ENCODE results near the gene NIT1. TPM values are rescaled to one million over a fixed set of nuclear protein-coding genes. Genes with fewer than 3 reads are reported as not detected.
A peak's percentile ranks its signal among the peaks of the same experiment; 100 is the strongest.

NIT1 gene
- total RNA-seq, 1 experiment from 2014 or later: 26.8 TPM

DNA sequence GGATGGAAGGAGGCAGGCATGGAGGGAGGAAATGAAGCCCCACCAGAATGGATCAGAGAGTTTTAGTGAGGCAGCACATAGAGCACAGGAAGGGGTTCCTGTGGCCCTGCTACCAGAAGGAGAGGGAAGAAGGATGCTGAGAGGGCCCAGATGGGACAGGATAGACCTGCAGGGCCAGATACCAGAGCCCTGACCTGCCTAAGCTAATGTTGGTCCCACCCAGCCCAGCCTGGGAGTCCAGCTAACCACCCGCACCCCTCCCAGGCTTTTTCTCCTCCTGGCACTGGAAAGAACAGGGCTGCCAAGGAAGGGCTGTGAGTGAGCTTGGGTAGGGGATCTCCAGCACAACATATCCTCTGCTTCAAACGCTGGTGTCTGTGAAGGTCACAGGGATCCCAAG lies 35.4 kb upstream of the NIT1 start:
- Histone ChIP-seq H3K27me3 (ENCODE audit: insufficient read depth, low read depth) (no peaks in the 10 kb centered on the region), H3K36me3 (ENCODE audit: low read depth) (no peaks in the 10 kb centered on the region), H3F3A (ENCODE audit: insufficient read depth, low read depth) (peaks cover 30% of the 10 kb centered on the region; the same call in 1 of the 2 replicates), H3K27ac (peak overlapping the region; percentile 81), H3K4me1 (replicated peaks; ENCODE audit: insufficient read depth) (peaks cover 68% of the 10 kb centered on the region), H3K9me2 (ENCODE audit: insufficient read depth) (no peaks in the 10 kb centered on the region), H3K4me2 (peak overlapping the region; percentile 50), H4K20me1 (ENCODE audit: insufficient read depth) (no peaks in the 10 kb centered on the region), H3K9me3 (ENCODE audit: insufficient read depth, low read depth) (no peaks in the 10 kb centered on the region), H2AFZ (no peak overlapping the region), H3K79me2 (ENCODE audit: low read depth) (peaks cover 61% of the 10 kb centered on the region), H3K4me3 (peak overlapping the region; percentile 4; the same call in 1 of the 2 replicates)
- BruUV-seq (replicated peaks): no TSS peak
- no peak for TF ChIP-seq EZH2 (IDR thresholded peaks at IDR 0.05; ENCODE audit: low read depth)
- TF ChIP-seq, protein P1, sequence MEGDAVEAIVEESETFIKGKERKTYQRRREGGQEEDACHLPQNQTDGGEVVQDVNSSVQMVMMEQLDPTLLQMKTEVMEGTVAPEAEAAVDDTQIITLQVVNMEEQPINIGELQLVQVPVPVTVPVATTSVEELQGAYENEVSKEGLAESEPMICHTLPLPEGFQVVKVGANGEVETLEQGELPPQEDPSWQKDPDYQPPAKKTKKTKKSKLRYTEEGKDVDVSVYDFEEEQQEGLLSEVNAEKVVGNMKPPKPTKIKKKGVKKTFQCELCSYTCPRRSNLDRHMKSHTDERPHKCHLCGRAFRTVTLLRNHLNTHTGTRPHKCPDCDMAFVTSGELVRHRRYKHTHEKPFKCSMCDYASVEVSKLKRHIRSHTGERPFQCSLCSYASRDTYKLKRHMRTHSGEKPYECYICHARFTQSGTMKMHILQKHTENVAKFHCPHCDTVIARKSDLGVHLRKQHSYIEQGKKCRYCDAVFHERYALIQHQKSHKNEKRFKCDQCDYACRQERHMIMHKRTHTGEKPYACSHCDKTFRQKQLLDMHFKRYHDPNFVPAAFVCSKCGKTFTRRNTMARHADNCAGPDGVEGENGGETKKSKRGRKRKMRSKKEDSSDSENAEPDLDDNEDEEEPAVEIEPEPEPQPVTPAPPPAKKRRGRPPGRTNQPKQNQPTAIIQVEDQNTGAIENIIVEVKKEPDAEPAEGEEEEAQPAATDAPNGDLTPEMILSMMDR (conservative IDR thresholded peaks at IDR 0.05): no peak
- ChIA-PET POLR2A (ENCODE audit: unreplicated experiment) (no interaction called here), CTCF (no interaction called here)
- intact Hi-C loops (cut with micrococcal nuclease; ENCODE audit: unreplicated experiment): loop anchor here (2.0 kb wide), 2 partner anchors 14 to 38 kb away; partner anchors contain the start of gene USF1
- peak; percentile 70 to 75 for DNase-seq

DNA sequence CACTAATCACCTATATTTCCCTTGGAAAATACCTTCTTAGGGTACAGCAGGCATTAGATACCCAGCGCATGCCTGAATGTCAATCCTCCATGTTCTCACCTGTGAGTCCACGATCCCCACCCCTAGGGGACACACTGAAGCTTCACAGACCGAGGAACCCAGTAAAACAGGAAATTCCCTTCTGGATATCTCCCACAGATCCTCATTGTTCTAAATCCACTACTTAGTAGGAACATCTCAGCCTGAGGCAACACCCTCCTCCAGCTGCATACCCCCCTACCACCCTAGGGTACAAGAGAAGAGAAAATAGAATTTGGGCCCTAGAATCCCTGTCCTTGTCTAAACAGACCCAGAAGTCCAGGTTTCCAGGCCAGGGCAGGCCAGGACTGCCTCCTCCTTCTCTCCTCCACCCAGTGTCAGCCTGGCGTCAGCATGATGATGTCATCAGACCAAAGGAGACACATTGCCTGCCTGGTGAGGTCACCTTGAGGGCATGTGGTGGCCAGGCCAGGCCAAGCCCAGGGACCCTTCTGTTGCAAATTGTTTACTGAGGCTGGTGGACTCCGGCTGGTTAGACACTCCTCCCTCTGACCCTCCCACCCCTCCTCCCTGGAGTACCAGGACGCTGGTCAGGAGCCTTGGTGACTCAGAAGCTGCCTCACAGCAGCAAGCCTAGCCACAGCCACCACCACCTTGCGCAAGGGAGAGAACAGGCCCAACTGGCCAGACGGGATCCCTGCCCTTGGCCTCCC lies 34.7 kb upstream of the NIT1 start:
- Histone ChIP-seq H4K20me1 (ENCODE audit: insufficient read depth) (no peaks in the 10 kb centered on the region), H3K27ac (peak overlapping the region; percentile 81), H3K9me3 (ENCODE audit: insufficient read depth, low read depth) (no peaks in the 10 kb centered on the region), H2AFZ (no peak overlapping the region), H3K4me2 (peak overlapping the region; percentile 92), H3K4me3 (peak overlapping the region; percentile 4; the same call in 1 of the 2 replicates), H3K27me3 (ENCODE audit: insufficient read depth, low read depth) (no peaks in the 10 kb centered on the region), H3K36me3 (ENCODE audit: low read depth) (no peaks in the 10 kb centered on the region), H3F3A (ENCODE audit: insufficient read depth, low read depth) (peaks cover 30% of the 10 kb centered on the region; the same call in 1 of the 2 replicates), H3K4me1 (replicated peaks; ENCODE audit: insufficient read depth) (peaks cover 75% of the 10 kb centered on the region), H3K79me2 (ENCODE audit: low read depth) (peaks cover 68% of the 10 kb centered on the region), H3K9me2 (ENCODE audit: insufficient read depth) (no peaks in the 10 kb centered on the region)
- intact Hi-C loops (cut with micrococcal nuclease; ENCODE audit: unreplicated experiment): loop anchor here (1.0 to 2.0 kb wide), 3 partner anchors 14 to 70 kb away; partner anchors contain the start of gene USF1
- CTCF ChIA-PET: interaction anchor here (0.6 kb wide), 1 partner anchor 93 kb away, joined by 8 read pairs; no protein-coding TSS in a partner anchor
- BruUV-seq (replicated peaks): TSS peak; percentile 47
- DNase-seq: peak; percentile 96 to 98
- POLR2A ChIA-PET (ENCODE audit: unreplicated experiment): interaction anchor here (0.5 kb wide), 1 partner anchor 38 kb away, joined by 4 read pairs; the partner anchor contains the start of gene USF1
- TF ChIP-seq, protein P1 (conservative IDR thresholded peaks at IDR 0.05): no peak
- no peak for TF ChIP-seq EZH2 (IDR thresholded peaks at IDR 0.05; ENCODE audit: low read depth)

DNA sequence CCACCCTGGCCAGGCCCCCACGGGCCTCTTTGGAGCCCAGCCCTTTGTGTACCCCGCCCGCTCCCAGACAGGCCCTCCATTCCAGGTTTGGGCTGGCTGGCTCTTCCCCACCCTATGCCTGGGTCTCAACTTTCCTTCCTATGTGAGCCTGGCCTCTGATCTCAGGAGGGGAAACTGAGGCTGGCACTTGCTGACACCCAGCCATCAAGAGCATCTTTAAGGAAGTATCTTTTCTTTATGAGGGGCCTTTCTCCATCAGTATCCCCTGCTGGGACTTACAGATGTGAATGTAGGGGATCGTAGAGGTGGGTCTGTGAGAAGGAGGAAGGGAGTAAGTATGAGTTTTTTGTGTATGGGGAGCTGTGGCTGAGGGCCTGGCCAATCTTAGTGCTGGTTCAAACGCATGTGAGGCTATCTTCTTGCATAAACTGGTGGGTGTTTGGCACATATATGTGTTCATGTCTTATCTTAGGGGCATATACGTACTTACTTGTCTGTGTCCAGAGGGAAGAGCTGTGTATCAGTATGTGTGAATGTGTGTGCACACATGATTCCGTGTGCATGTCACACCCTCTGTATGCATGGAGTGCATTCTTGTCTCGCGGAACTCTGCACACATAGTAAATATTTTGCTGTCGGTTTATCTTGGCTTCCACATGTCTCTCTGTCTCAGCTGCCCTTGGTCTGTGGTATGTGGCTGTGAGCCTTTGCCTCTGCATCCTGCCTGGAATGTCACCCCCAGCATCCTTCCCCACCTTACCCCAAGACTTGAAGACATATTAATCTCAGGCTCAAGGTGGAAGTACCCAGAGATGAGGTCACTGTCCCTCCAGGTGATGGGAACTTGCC lies 33.9 kb upstream of the NIT1 start:
- H3K27ac ChIP-seq: peak overlapping the region; percentile 48
- intact Hi-C loops (cut with micrococcal nuclease; ENCODE audit: unreplicated experiment): loop anchor here (1.0 to 2.0 kb wide), 3 partner anchors 13 to 71 kb away; partner anchors contain the start of gene USF1
- H4K20me1 ChIP-seq (ENCODE audit: insufficient read depth): no peaks in the 10 kb centered on the region
- H2AFZ ChIP-seq: no peak overlapping the region
- no peak for DNase-seq
- no peaks in the 10 kb centered on the region for H3K36me3 ChIP-seq (ENCODE audit: low read depth)
- no peaks in the 10 kb centered on the region for H3K9me3 ChIP-seq (ENCODE audit: insufficient read depth, low read depth)
- peaks cover 74% of the 10 kb centered on the region for H3K79me2 ChIP-seq (ENCODE audit: low read depth)
- H3K4me1 ChIP-seq (replicated peaks; ENCODE audit: insufficient read depth): peaks cover 82% of the 10 kb centered on the region
- no peak for TF ChIP-seq EZH2 (IDR thresholded peaks at IDR 0.05; ENCODE audit: low read depth)
- H3K4me2 ChIP-seq: peak overlapping the region; percentile 92
- no peaks in the 10 kb centered on the region for H3K27me3 ChIP-seq (ENCODE audit: insufficient read depth, low read depth)
- ChIA-PET POLR2A (ENCODE audit: unreplicated experiment) (no interaction called here), CTCF (interaction anchor here (0.6 kb wide), 1 partner anchor 238 kb away, joined by 3 read pairs; no protein-coding TSS in a partner anchor)
- BruUV-seq (replicated peaks): no TSS peak
- no peaks in the 10 kb centered on the region for H3K9me2 ChIP-seq (ENCODE audit: insufficient read depth)
- H3K4me3 ChIP-seq: peak overlapping the region; percentile 25; the same call in 1 of the 2 replicates
- peaks cover 30% of the 10 kb centered on the region; the same call in 1 of the 2 replicates for H3F3A ChIP-seq (ENCODE audit: insufficient read depth, low read depth)

Measured in PC-9 (cell line).